Vagina (tissue), 2 donors: ENCODE measurements around the gene TNFAIP3.

Source experiments
- POLR2A ChIP-seq, 2 donors: fragments of 450-650 bp; IDR thresholded peaks; one replicate each; pipeline ENCODE4 v1.6.1; 2017; ENCODE audit warnings: antibody characterized with exemption in 2 of 2, mild to moderate bottlenecking in 2 of 2, moderate library complexity in 2 of 2
- TF ChIP-seq, protein P1 (sequence below), 3 experiments: fragments of 450-650 bp in 2 of 3; fragments of 200-600 bp in 1 of 3; sonication (generic) in 1 of 3; IDR thresholded peaks; one replicate each; pipeline ENCODE4 v1.5.1; 2017 to 2019; ENCODE audit warnings: antibody characterized with exemption in 3 of 3, mild to moderate bottlenecking in 2 of 3, moderate library complexity in 2 of 3

GRCh38 chr6:137914530-137915193, 47.6 kb downstream of the TNFAIP3 start:
- no peak for TF ChIP-seq POLR2A (IDR thresholded peaks at IDR 0.05)
- TF ChIP-seq, protein P1, sequence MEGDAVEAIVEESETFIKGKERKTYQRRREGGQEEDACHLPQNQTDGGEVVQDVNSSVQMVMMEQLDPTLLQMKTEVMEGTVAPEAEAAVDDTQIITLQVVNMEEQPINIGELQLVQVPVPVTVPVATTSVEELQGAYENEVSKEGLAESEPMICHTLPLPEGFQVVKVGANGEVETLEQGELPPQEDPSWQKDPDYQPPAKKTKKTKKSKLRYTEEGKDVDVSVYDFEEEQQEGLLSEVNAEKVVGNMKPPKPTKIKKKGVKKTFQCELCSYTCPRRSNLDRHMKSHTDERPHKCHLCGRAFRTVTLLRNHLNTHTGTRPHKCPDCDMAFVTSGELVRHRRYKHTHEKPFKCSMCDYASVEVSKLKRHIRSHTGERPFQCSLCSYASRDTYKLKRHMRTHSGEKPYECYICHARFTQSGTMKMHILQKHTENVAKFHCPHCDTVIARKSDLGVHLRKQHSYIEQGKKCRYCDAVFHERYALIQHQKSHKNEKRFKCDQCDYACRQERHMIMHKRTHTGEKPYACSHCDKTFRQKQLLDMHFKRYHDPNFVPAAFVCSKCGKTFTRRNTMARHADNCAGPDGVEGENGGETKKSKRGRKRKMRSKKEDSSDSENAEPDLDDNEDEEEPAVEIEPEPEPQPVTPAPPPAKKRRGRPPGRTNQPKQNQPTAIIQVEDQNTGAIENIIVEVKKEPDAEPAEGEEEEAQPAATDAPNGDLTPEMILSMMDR (IDR thresholded peaks at IDR 0.05), result no peak
